OCI-LY3 (cell line): ENCODE measurements around the gene CTDSPL.

ENCODE experiments used
- H2AFZ ChIP-seq: fragments of 200-600, 300-600 bp; shearing (Covaris generic); 2 replicates; pipeline ENCODE4 v1.6.0; 2014; ENCODE audit warnings: antibody characterized with exemption, low read depth, low read length
- H3K27ac ChIP-seq: fragments of 200-600, 300-600 bp; sonication (generic); 2 replicates; pipeline ENCODE4 v1.5.1; 2014; ENCODE audit warnings: mild to moderate bottlenecking, low read length, moderate library complexity, mixed read lengths
- H3K27me3 ChIP-seq: fragments of 200-600, 300-600 bp; sonication (generic); 2 replicates; pipeline ENCODE4 v1.6.1; 2014; ENCODE audit warnings: low read depth, low read length, mixed read lengths
- H3K36me3 ChIP-seq: fragments of 200-600, 300-600 bp; sonication (generic); replicated peaks from 2 replicates; pipeline ENCODE3; 2014; ENCODE audit warnings: low read depth, low read length, mixed read lengths
- H3K4me1 ChIP-seq: fragments of 300-600, 200-600 bp; sonication (generic); 2 replicates; pipeline ENCODE4 v1.6.1; 2014; ENCODE audit warnings: low read length, mixed read lengths
- H3K4me2 ChIP-seq: fragments of 200-600, 300-600 bp; sonication (generic); 2 replicates; pipeline ENCODE4 v1.6.1; 2014; ENCODE audit warnings: low read length, mixed read lengths
- H3K4me3 ChIP-seq: fragments of 300-600, 200-600 bp; sonication (generic); 2 replicates; pipeline ENCODE4 v1.5.1; 2014; ENCODE audit warnings: antibody characterized with exemption, mild to moderate bottlenecking, low read length, moderate library complexity
- H3K79me2 ChIP-seq: fragments of 300-600, 200-600 bp; shearing (Covaris generic); 2 replicates; pipeline ENCODE4 v1.6.1; 2014; ENCODE audit warnings: mild to moderate bottlenecking, low read length, mixed read lengths
- H3K9ac ChIP-seq: fragments of 300-600, 200-600 bp; shearing (Covaris generic); 2 replicates; pipeline ENCODE4 v1.6.0; 2014; ENCODE audit warnings: mild to moderate bottlenecking, low read length, moderate library complexity
- H3K9me3 ChIP-seq: fragments of 200-600, 300-600 bp; shearing (Covaris generic); 2 replicates; pipeline ENCODE4 v1.6.1; 2014; ENCODE audit warnings: low read length, mixed read lengths; ENCODE audit not compliant: insufficient read depth
- H4K20me1 ChIP-seq: fragments of 200-600, 300-600 bp; sonication (generic); 2 replicates; pipeline ENCODE4 v1.6.1; 2016; ENCODE audit warnings: low read length, mixed read lengths; ENCODE audit not compliant: insufficient read depth
- EZH2phosphoT487 ChIP-seq: fragments of 200-600 bp; shearing (Covaris generic); IDR thresholded peaks from 2 replicates; pipeline ENCODE4 v1.6.1; 2018; ENCODE audit warnings: antibody characterized with exemption, mixed run types, low read depth
- TF ChIP-seq, protein P1 (sequence below): fragments of 200-600, 300-600 bp; sonication (generic); IDR thresholded peaks from 2 replicates; pipeline ENCODE4 v1.5.1; 2014; ENCODE audit warnings: antibody characterized with exemption, low read length, low read depth

CTDSPL gene

DNA sequence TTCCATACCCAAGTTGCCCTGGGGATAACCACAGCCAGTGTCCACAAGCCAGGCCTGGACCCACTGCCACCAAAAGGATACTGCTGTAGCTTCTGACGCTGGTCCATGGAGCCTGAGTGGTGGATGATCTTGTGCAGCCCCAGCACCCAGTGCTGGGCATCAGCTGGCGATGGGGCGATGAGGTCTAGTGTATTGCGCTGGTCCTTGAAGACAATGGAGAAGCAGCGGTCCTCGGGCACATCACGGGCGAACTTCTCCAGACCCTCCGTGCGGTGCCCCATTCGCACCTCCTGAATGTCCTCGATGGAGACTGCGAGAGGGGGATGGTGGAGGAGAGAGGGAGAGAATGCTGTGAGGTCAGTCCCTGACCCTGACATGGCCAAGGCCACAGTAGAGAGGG lies 154.7 kb downstream of the CTDSPL start:
- Histone ChIP-seq H3K27ac (no peak overlapping the region), H4K20me1 (no peaks in the 10 kb centered on the region), H3K79me2 (no peaks in the 10 kb centered on the region), H3K4me3 (no peak overlapping the region), H3K9ac (no peak overlapping the region), H3K9me3 (no peaks in the 10 kb centered on the region), H3K27me3 (no peaks in the 10 kb centered on the region), H3K4me1 (no peaks in the 10 kb centered on the region), H2AFZ (no peak overlapping the region), H3K4me2 (no peak overlapping the region), H3K36me3 (no peaks in the 10 kb centered on the region)
- TF ChIP-seq, protein P1, sequence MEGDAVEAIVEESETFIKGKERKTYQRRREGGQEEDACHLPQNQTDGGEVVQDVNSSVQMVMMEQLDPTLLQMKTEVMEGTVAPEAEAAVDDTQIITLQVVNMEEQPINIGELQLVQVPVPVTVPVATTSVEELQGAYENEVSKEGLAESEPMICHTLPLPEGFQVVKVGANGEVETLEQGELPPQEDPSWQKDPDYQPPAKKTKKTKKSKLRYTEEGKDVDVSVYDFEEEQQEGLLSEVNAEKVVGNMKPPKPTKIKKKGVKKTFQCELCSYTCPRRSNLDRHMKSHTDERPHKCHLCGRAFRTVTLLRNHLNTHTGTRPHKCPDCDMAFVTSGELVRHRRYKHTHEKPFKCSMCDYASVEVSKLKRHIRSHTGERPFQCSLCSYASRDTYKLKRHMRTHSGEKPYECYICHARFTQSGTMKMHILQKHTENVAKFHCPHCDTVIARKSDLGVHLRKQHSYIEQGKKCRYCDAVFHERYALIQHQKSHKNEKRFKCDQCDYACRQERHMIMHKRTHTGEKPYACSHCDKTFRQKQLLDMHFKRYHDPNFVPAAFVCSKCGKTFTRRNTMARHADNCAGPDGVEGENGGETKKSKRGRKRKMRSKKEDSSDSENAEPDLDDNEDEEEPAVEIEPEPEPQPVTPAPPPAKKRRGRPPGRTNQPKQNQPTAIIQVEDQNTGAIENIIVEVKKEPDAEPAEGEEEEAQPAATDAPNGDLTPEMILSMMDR, result no peak
- TF ChIP-seq EZH2phosphoT487, result no peak

DNA sequence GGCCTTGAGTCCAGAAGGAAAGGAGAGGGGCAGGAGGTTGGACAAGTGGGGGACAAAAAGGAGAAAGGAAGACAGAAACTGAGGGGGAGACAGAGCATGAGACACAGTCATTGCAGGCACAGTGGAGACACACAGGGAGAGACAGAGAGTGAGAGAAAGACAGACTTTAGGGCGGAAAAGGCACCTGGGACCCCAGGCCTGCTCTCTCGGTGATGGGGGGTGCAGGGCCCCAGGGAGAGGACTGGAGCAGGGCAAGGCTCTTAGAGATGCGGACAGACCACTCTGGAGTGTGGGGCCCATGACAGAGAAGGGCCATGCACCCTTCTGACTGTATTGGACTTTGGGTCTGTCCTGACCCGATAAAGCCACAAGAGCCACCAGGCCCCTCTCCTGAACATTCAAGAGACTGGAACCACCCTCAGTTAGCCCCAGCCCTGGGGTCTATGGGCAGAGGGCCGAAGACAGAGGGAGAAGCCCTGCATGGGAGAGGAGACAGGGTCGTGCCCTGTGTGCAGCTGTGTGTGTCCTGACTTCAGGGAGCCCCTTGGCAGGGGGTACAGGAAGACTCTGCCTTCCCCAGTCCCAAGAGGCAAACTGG lies 155.3 kb downstream of the CTDSPL start:
- Histone ChIP-seq H3K27me3 (no peaks in the 10 kb centered on the region), H3K27ac (no peak overlapping the region), H3K4me1 (no peaks in the 10 kb centered on the region), H3K36me3 (no peaks in the 10 kb centered on the region), H3K79me2 (no peaks in the 10 kb centered on the region), H2AFZ (no peak overlapping the region), H3K4me2 (no peak overlapping the region), H3K4me3 (no peak overlapping the region), H4K20me1 (no peaks in the 10 kb centered on the region), H3K9me3 (no peaks in the 10 kb centered on the region), H3K9ac (no peak overlapping the region)
- TF ChIP-seq, protein P1, result no peak
- no peak for TF ChIP-seq EZH2phosphoT487

DNA sequence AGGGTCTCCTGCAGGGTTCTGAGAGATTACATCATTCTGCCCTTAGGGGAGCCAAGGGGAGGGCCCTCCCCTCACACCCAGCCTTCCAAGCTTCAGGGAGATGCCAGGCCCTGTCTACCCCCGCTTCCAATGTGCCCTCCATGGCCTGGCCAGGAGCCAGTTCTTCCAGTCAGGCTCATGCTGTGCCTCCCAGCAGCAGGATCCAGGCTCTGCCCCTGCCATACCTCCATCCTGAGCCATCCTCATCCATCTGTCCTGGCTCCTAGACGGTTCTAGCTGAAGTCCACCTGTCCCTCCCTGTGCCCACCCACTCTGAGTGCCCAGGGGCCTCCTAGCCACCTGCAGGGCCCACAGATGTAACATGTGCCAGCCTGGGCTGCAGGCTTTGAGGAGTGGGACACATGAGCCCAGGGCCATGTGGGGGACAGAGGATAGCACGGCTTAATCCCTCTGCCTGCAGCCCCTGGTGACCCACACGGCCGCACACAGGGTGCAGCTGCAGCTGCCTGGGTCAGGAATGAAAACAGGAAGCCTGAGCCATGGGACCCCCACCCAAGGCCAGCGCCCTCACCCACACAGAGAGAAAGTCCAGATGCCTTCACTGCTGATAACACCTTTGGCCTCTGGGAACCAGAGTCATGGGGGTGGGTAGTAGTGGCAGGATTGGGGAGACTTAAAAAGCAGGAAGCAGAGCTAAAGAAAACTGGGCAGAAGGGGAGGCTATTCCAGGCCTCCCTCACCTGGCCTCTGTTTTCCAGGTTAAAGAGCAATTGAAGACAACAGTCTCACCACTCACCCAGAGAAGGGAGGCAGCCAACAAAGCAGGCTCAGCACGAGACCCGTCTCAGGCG lies 156.0 kb downstream of the CTDSPL start:
- Histone ChIP-seq H3K4me3 (no peak overlapping the region), H3K79me2 (no peaks in the 10 kb centered on the region), H3K27ac (no peak overlapping the region), H3K4me2 (no peak overlapping the region), H3K9ac (no peak overlapping the region), H2AFZ (no peak overlapping the region), H3K4me1 (no peaks in the 10 kb centered on the region), H3K9me3 (no peaks in the 10 kb centered on the region), H3K36me3 (no peaks in the 10 kb centered on the region), H4K20me1 (no peaks in the 10 kb centered on the region), H3K27me3 (no peaks in the 10 kb centered on the region)
- no peak for TF ChIP-seq EZH2phosphoT487
- TF ChIP-seq, protein P1, result no peak

DNA sequence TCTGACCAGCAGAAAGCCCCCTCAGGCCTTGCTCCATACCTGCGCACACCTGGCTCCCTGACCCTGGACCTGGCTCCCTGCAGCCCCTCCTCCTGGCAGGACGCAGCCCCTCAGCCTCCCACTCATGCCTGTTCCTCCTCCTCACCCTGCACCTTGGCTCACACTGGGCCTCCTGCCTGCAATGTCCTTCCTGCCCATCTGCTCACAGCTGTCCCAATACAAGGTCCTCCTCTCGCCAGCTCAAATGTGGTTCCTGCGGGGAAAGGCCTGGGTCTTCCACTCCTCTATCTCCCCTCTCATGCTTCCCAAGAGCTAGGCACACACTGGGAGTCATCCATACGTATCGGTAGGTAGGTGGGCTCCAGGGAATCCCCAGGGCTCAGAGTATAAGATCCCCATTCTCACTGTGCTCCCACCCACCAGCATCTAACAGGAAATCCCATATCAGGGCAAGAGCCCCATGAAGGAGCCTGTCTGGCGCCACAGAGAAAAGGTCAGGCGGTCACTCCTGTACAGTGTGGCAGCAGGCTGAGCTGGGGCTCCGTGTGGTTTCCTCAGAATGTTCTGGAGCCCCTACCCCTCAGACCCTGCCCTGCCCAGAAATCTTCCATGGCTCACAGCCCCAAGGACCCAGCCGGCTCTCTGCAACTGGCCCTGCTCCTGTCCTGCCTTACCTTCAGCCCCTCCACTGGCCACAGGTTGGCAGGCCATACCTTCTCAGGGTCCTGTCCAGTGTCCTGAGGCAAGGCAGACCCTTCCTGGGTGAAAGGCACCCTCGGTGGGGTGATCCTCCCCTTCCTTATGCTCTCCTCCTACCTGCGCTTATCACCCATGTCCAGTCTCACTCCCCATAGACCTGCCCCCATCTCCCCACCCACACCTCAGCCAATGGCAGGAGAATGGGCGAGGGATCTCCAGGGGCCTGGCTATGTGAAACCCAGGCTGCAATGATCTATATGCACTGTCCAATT lies 156.9 kb downstream of the CTDSPL start:
- TF ChIP-seq, protein P1, result no peak
- no peak for TF ChIP-seq EZH2phosphoT487
- Histone ChIP-seq H3K27ac (no peak overlapping the region), H3K79me2 (no peaks in the 10 kb centered on the region), H3K27me3 (no peaks in the 10 kb centered on the region), H3K4me2 (no peak overlapping the region), H3K36me3 (no peaks in the 10 kb centered on the region), H2AFZ (no peak overlapping the region), H3K4me1 (peaks cover under 1% of the 10 kb centered on the region; the same call in 1 of the 2 replicates), H3K9ac (no peak overlapping the region), H4K20me1 (no peaks in the 10 kb centered on the region), H3K9me3 (no peaks in the 10 kb centered on the region), H3K4me3 (no peak overlapping the region)
